Measurements from ENCODE around the gene CDCA3. TPM values are rescaled to one million over a fixed set of nuclear protein-coding genes. Genes with fewer than 3 reads are reported as not detected.

Gene CDCA3
- total and polyA plus RNA-seq, 2 of the 13 experiments (the other 11 are each of a cell fraction or from before 2014, with no cell fraction given) = 32.7 to 56.5 TPM

GRCh38 chr12:6873094-6874014 is 22.3 kb upstream of the CDCA3 start, which contains the start of gene SPSB2 (continued):
- TF ChIP-seq HES4 (CRISPR knock-in tag; IDR thresholded peaks at IDR 0.05; ENCODE audit: borderline replicate concordance) = no peak
- peak; percentile 32; the same call in 1 of the 2 replicates for TF ChIP-seq KMT2A (CRISPR knock-in tag; IDR thresholded peaks at IDR 0.05)
- TF ChIP-seq MLX (CRISPR knock-in tag; IDR thresholded peaks at IDR 0.05) = 0 out of 2 replicates have a peak, but pooled peaks have one; percentile 43
- TF ChIP-seq BORCS8-MEF2B (CRISPR knock-in tag; IDR thresholded peaks at IDR 0.05) = peak; percentile 21; the same call in 1 of the 2 replicates
- TF ChIP-seq ZNF614 (CRISPR knock-in tag; IDR thresholded peaks at IDR 0.05; ENCODE audit: borderline replicate concordance) = peak; percentile 50; the same call in 1 of the 2 replicates
- no peak for TF ChIP-seq U2AF2 (IDR thresholded peaks at IDR 0.05; ENCODE audit: low read depth, low read length)
- TF ChIP-seq KAT8 (CRISPR knock-in tag; IDR thresholded peaks at IDR 0.05) = peak; percentile 76
- peak; percentile 35; the same call in 1 of the 2 replicates for TF ChIP-seq TARDBP (CRISPR knock-in tag; IDR thresholded peaks at IDR 0.05)
- TF ChIP-seq DRAP1 (CRISPR knock-in tag; IDR thresholded peaks at IDR 0.05) = peak; percentile 73; the same call in 1 of the 2 replicates
- no peak for TF ChIP-seq GZF1 (CRISPR knock-in tag; IDR thresholded peaks at IDR 0.05)
- peak; percentile 38; the same call in 1 of the 2 replicates for TF ChIP-seq ZNF431 (CRISPR knock-in tag; IDR thresholded peaks at IDR 0.05; ENCODE audit: borderline replicate concordance, low read depth)
- TF ChIP-seq MED1 (CRISPR knock-in tag; IDR thresholded peaks at IDR 0.05) = peak; percentile 14; the same call in 1 of the 2 replicates
- TF ChIP-seq KMT2B (CRISPR knock-in tag; IDR thresholded peaks at IDR 0.05) = 0 out of 2 replicates have a peak, but pooled peaks have one; percentile 58
- 0 out of 2 replicates have a peak, but pooled peaks have one; percentile 19 for TF ChIP-seq MYNN (CRISPR knock-in tag; IDR thresholded peaks at IDR 0.05; ENCODE audit: low read depth)
- 0 out of 2 replicates have a peak, but pooled peaks have one; percentile 31 for TF ChIP-seq PITX1 (CRISPR knock-in tag; IDR thresholded peaks at IDR 0.05)
- TF ChIP-seq ZNF430 (CRISPR knock-in tag; IDR thresholded peaks at IDR 0.05) = peak; percentile 72; the same call in 1 of the 2 replicates
- TF ChIP-seq ZNF691 (CRISPR knock-in tag; IDR thresholded peaks at IDR 0.05; ENCODE audit: borderline replicate concordance, low read depth) = no peak; the same call in 1 of the 2 replicates
- TF ChIP-seq ZNF800 (CRISPR knock-in tag; IDR thresholded peaks at IDR 0.05) = no peak
- no peak for TF ChIP-seq FOXP4 (CRISPR knock-in tag; IDR thresholded peaks at IDR 0.05)
- TF ChIP-seq MZF1 (CRISPR knock-in tag; IDR thresholded peaks at IDR 0.05; ENCODE audit: borderline replicate concordance) = peak; percentile 73; the same call in 1 of the 2 replicates

All from HepG2 (cell line).